Prostate gland (tissue), 2 donors: ENCODE measurements around the gene FGF19. TPM values are rescaled to one million over a fixed set of nuclear protein-coding genes. Genes with fewer than 3 reads are reported as not detected.
"Not testable (repeated sequence)": the region's sequence is repeated elsewhere in the genome, so short reads cannot be mapped to it uniquely, and the experiment has no call there.

Source experiments
- DNase-seq: peaks from one replicate; pipeline ENCODE4 v3.0.0-alpha.2; 2019; ENCODE audit warnings: low spot score
- H3K27ac ChIP-seq, 2 donors: fragments of 200-600 bp; sonication (generic); 2 replicates each; pipeline ENCODE4 v1.5.1; 2017 to 2019
- H3K27me3 ChIP-seq: fragments of 200-600 bp; sonication (generic); replicated peaks from 2 replicates; pipeline ENCODE4 v1.5.1; 2019; ENCODE audit not compliant: insufficient read depth
- H3K36me3 ChIP-seq, 2 donors: fragments of 200-600 bp; sonication (generic); 1 replicate in 1 of 2; 2 replicates in 1 of 2; pipeline versions ENCODE4 v1.5.1 to v1.8.1; 2017 to 2019
- H3K4me1 ChIP-seq: fragments of 200-600 bp; sonication (generic); replicated peaks from 2 replicates; pipeline ENCODE4 v1.5.1; 2019
- H3K4me3 ChIP-seq, 2 donors: fragments of 200-600 bp; sonication (generic); 2 replicates each; pipeline ENCODE4 v1.5.1; 2017 to 2019
- H3K9me3 ChIP-seq: fragments of 200-600 bp; sonication (generic); 2 replicates; pipeline ENCODE4 v1.5.1; 2017
- CTCF ChIP-seq, 4 experiments: fragments of 200-600 bp in 2 of 4; fragments of 450-650 bp in 2 of 4; sonication (generic) in 2 of 4; IDR thresholded peaks; 1 replicate in 3 of 4; 2 replicates in 1 of 4; pipeline ENCODE4 v1.5.1; 2016 to 2019; ENCODE audit warnings: antibody characterized with exemption in 4 of 4, mild to moderate bottlenecking in 2 of 4, moderate library complexity in 2 of 4
- POLR2A ChIP-seq: fragments of 450-650 bp; IDR thresholded peaks from one replicate; pipeline ENCODE4 v1.6.1; 2016; ENCODE audit warnings: antibody characterized with exemption, mild to moderate bottlenecking
- POLR2AphosphoS5 ChIP-seq: sonication (generic); formaldehyde crosslinking; IDR thresholded peaks from one replicate; pipeline ENCODE4 v1.6.1; 2017; ENCODE audit warnings: antibody characterized with exemption
- WGBS: methylation state at CpG from one replicate; pipeline ENCODE4 v1.1.5; 2018; 5-methylcytosine and 5-hydroxymethylcytosine counted together
- intact Hi-C: fragments of 100-400 bp; cut with DNase I; formaldehyde crosslinking; loops from one replicate; pipeline ENCODE4 v1.14.2; 2022
- total RNA-seq, 2 donors: library from RNA; depleted of rRNA; stranded (reverse); fragments of >200 nt; gene quantifications; one replicate each; pipeline ENCODE4 v1.1.0, GENCODE V29; 2016

FGF19 gene
- total RNA-seq, 2 donors from 2014 or later = not detected

- no peaks in the 10 kb centered on the region for H3K9me3 ChIP-seq
- DNase-seq = no peak
- H3K4me1 ChIP-seq = no peaks in the 10 kb centered on the region
- intact Hi-C loops = no loop called here
- H3K27ac ChIP-seq = no peak overlapping the region
- no peak for TF ChIP-seq POLR2A
- TF ChIP-seq CTCF (IDR thresholded peaks at IDR 0.05) = no peak
- no peak for TF ChIP-seq POLR2AphosphoS5
- H3K36me3 ChIP-seq = no peaks in the 10 kb centered on the region
- WGBS = 87% methylated on average over 7 of the region's 7 CpGs
- no peaks in the 10 kb centered on the region for H3K27me3 ChIP-seq
- H3K4me3 ChIP-seq = no peak overlapping the region
Measured at GRCh38 chr11:69695581-69695980, 8.2 kb downstream of the FGF19 start.

- H3K27me3 ChIP-seq = no peaks in the 10 kb centered on the region
- no peaks in the 10 kb centered on the region for H3K9me3 ChIP-seq
- H3K36me3 ChIP-seq = no peaks in the 10 kb centered on the region
- H3K27ac ChIP-seq = no peak overlapping the region
- no peak for TF ChIP-seq POLR2AphosphoS5
- TF ChIP-seq CTCF (IDR thresholded peaks at IDR 0.05) = no peak
- no peak for TF ChIP-seq POLR2A
- no peak overlapping the region for H3K4me3 ChIP-seq
- no peak for DNase-seq
- intact Hi-C loops = no loop called here
- no peaks in the 10 kb centered on the region for H3K4me1 ChIP-seq
- WGBS = 78% methylated on average over 10 of the region's 10 CpGs
Measured at GRCh38 chr11:69694781-69695180, 9.0 kb downstream of the FGF19 start.

- Histone ChIP-seq H3K36me3 (no peaks in the 10 kb centered on the region), H3K27ac (no peak overlapping the region), H3K9me3 (no peaks in the 10 kb centered on the region), H3K27me3 (no peaks in the 10 kb centered on the region), H3K4me1 (no peaks in the 10 kb centered on the region), H3K4me3 (no peak overlapping the region)
- TF ChIP-seq CTCF (IDR thresholded peaks at IDR 0.05) (no peak), POLR2AphosphoS5 (no peak), POLR2A (no peak)
- DNase-seq = no peak
- intact Hi-C loops = no loop called here
Measured at GRCh38 chr11:69692422-69692821, 11.4 kb downstream of the FGF19 start.

GRCh38 chr11:69691463-69691862, 12.4 kb downstream of the FGF19 start:
- no peaks in the 10 kb centered on the region for H3K9me3 ChIP-seq
- H3K27ac ChIP-seq = no peak overlapping the region
- no peaks in the 10 kb centered on the region for H3K4me1 ChIP-seq
- intact Hi-C loops = no loop called here
- H3K27me3 ChIP-seq = no peaks in the 10 kb centered on the region
- H3K36me3 ChIP-seq = no peaks in the 10 kb centered on the region
- TF ChIP-seq POLR2AphosphoS5 = no peak
- no peak for TF ChIP-seq CTCF (IDR thresholded peaks at IDR 0.05)
- TF ChIP-seq POLR2A = no peak
- DNase-seq = no peak
- H3K4me3 ChIP-seq = no peak overlapping the region
- 89% methylated on average over 2 of the region's 2 CpGs for WGBS

- no peak for DNase-seq
- no peaks in the 10 kb centered on the region for H3K9me3 ChIP-seq
- H3K27me3 ChIP-seq = no peaks in the 10 kb centered on the region
- TF ChIP-seq CTCF (IDR thresholded peaks at IDR 0.05) = no peak
- no peak for TF ChIP-seq POLR2AphosphoS5
- no peak for TF ChIP-seq POLR2A
- no peak overlapping the region for H3K4me3 ChIP-seq
- no peaks in the 10 kb centered on the region for H3K36me3 ChIP-seq
- WGBS = 90% methylated on average over 5 of the region's 5 CpGs
- no peak overlapping the region for H3K27ac ChIP-seq
- no peaks in the 10 kb centered on the region for H3K4me1 ChIP-seq
- intact Hi-C loops = loop anchor here (5.0 kb wide), 3 partner anchors 198 to 503 kb away; no protein-coding TSS in a partner anchor
Measured at GRCh38 chr11:69689484-69690319, 14.1 kb downstream of the FGF19 start.

GRCh38 chr11:69687969-69688771, 15.7 kb downstream of the FGF19 start:
- H3K4me1 ChIP-seq, H3K9me3 ChIP-seq, DNase-seq, H3K4me3 ChIP-seq, H3K27ac ChIP-seq, H3K27me3 ChIP-seq, H3K36me3 ChIP-seq: not testable (repeated sequence)
- intact Hi-C loops = loop anchor here (5.0 kb wide), 3 partner anchors 199 to 504 kb away; no protein-coding TSS in a partner anchor
- WGBS = 76% methylated on average over 5 of the region's 5 CpGs
